Upper lobe of right lung (tissue), 1 donor: Measurements from ENCODE around the gene RIN3. TPM values are rescaled to one million over a fixed set of nuclear protein-coding genes. Genes with fewer than 3 reads are reported as not detected.

Experiments used
- ATAC-seq: fragments of 200-7000 bp; cut with Tn5 transposase; one replicate; pipeline ENCODE4 v1.9.1; 2020; ENCODE audit warnings: mild to moderate bottlenecking, moderate library complexity
- DNase-seq: peaks from one replicate; pipeline ENCODE4 v3.0.0-alpha.2; 2020
- H3K27ac ChIP-seq: fragments of 200-600 bp; one replicate; pipeline ENCODE4 v1.8.0; 2022
- H3K27me3 ChIP-seq: fragments of 200-600 bp; one replicate; pipeline ENCODE4 v1.8.0; 2022; ENCODE audit warnings: mild to moderate bottlenecking
- H3K36me3 ChIP-seq: fragments of 200-600 bp; one replicate; pipeline ENCODE4 v1.8.0; 2022
- H3K4me1 ChIP-seq: fragments of 200-600 bp; one replicate; pipeline ENCODE4 v1.8.0; 2022
- H3K4me3 ChIP-seq: fragments of 200-600 bp; one replicate; pipeline ENCODE4 v1.8.0; 2022; ENCODE audit warnings: mild to moderate bottlenecking
- H3K9me3 ChIP-seq: fragments of 200-600 bp; one replicate; pipeline ENCODE4 v1.8.0; 2022
- CTCF ChIP-seq: fragments of 200-600 bp; IDR thresholded peaks from one replicate; pipeline ENCODE4 v1.8.0; 2022; ENCODE audit warnings: antibody characterized with exemption
- intact Hi-C: fragments of 100-400 bp; cut with DNase I; formaldehyde crosslinking; loops from one replicate; pipeline ENCODE4 v1.11.0; 2022
- total RNA-seq: library from RNA; stranded (reverse); fragmentation: NEBNext Ultra II Directional; extraction: Animal tissue kit (Norgen Biotek cat#: 25700); gene quantifications from one replicate; pipeline ENCODE4 v1.2.1, GENCODE V29; 2021
- donor health status: DM: no; HTN: yes; CAD: no; lungs with severe emphysema.

RIN3 gene
- total RNA-seq, 1 donor from 2014 or later, result 56.0 TPM

- Histone ChIP-seq H3K4me1 (peaks cover 23% of the 10 kb centered on the region), H3K27ac (no peak overlapping the region), H3K36me3 (no peaks in the 10 kb centered on the region), H3K27me3 (no peaks in the 10 kb centered on the region), H3K9me3 (no peaks in the 10 kb centered on the region), H3K4me3 (no peak overlapping the region)
- DNase-seq (no peak), ATAC-seq (no peak)
- intact Hi-C loops, result no loop called here
- no peak for TF ChIP-seq CTCF
Observed at GRCh38 chr14:92605274-92605940, 91.8 kb downstream of the RIN3 start.

GRCh38 chr14:92607251-92607650 is 93.7 kb downstream of the RIN3 start:
- H3K4me3 ChIP-seq, result no peak overlapping the region
- intact Hi-C loops, result no loop called here
- no peaks in the 10 kb centered on the region for H3K9me3 ChIP-seq
- no peaks in the 10 kb centered on the region for H3K36me3 ChIP-seq
- ATAC-seq, result no peak
- peaks cover 12% of the 10 kb centered on the region for H3K4me1 ChIP-seq
- no peak for DNase-seq
- no peak overlapping the region for H3K27ac ChIP-seq
- no peaks in the 10 kb centered on the region for H3K27me3 ChIP-seq
- TF ChIP-seq CTCF, result no peak

- peak; percentile 64 for ATAC-seq
- no peaks in the 10 kb centered on the region for H3K36me3 ChIP-seq
- H3K27ac ChIP-seq, result no peak overlapping the region
- TF ChIP-seq CTCF, result no peak
- no peaks in the 10 kb centered on the region for H3K27me3 ChIP-seq
- no peaks in the 10 kb centered on the region for H3K9me3 ChIP-seq
- DNase-seq, result no peak
- peaks cover 10% of the 10 kb centered on the region for H3K4me1 ChIP-seq
- intact Hi-C loops, result no loop called here
- no peak overlapping the region for H3K4me3 ChIP-seq
Observed at GRCh38 chr14:92607702-92608429, 94.3 kb downstream of the RIN3 start.

GRCh38 chr14:92609955-92610354 is 96.4 kb downstream of the RIN3 start:
- intact Hi-C loops, result no loop called here
- DNase-seq (no peak), ATAC-seq (no peak)
- Histone ChIP-seq H3K4me3 (no peak overlapping the region), H3K9me3 (no peaks in the 10 kb centered on the region), H3K36me3 (no peaks in the 10 kb centered on the region), H3K27me3 (no peaks in the 10 kb centered on the region), H3K27ac (no peak overlapping the region), H3K4me1 (peaks cover 10% of the 10 kb centered on the region)
- no peak for TF ChIP-seq CTCF

GRCh38 chr14:92610849-92611271 is 97.3 kb downstream of the RIN3 start:
- H3K27ac ChIP-seq, result no peak overlapping the region
- H3K36me3 ChIP-seq, result peaks cover 6% of the 10 kb centered on the region
- no peaks in the 10 kb centered on the region for H3K9me3 ChIP-seq
- H3K4me1 ChIP-seq, result peaks cover 10% of the 10 kb centered on the region
- DNase-seq (no peak), ATAC-seq (no peak)
- no peak overlapping the region for H3K4me3 ChIP-seq
- H3K27me3 ChIP-seq, result no peaks in the 10 kb centered on the region
- intact Hi-C loops, result no loop called here
- TF ChIP-seq CTCF, result no peak
